GM18861 (cell line): ENCODE data around the gene LGALS12.
"Not testable (repeated sequence)": the region's sequence is repeated elsewhere in the genome, so short reads cannot be mapped to it uniquely, and the experiment has no call there.

Source experiments
- ATAC-seq: cut with Tn5 transposase; IDR thresholded peaks from one replicate; pipeline ENCODE4 v1.9.1; 2021; ENCODE audit not compliant: unreplicated experiment

LGALS12 gene

GRCh38 chr11:63532799-63533475 is 27.1 kb downstream of the LGALS12 start:
- no peak for ATAC-seq

- no peak for ATAC-seq
Measured at GRCh38 chr11:63534076-63534475, 28.2 kb downstream of the LGALS12 start.

- no peak for ATAC-seq
Measured at GRCh38 chr11:63534895-63535461, 29.1 kb downstream of the LGALS12 start.

- ATAC-seq, result no peak
Measured at GRCh38 chr11:63535734-63536133, 29.9 kb downstream of the LGALS12 start.

GRCh38 chr11:63536669-63537292 is 30.9 kb downstream of the LGALS12 start, which contains the start of gene PLAAT4:
Gene PLAAT4 (plus strand): TSS chr11:63536808. CDS start chr11:63536869, 61 bp downstream.
- ATAC-seq, result no peak

- ATAC-seq, result no peak
Measured at GRCh38 chr11:63537293-63538101, 31.6 kb downstream of the LGALS12 start.

GRCh38 chr11:63542506-63542905 is 36.6 kb downstream of the LGALS12 start:
- ATAC-seq, result not testable (repeated sequence)

- ATAC-seq, result no peak
Measured at GRCh38 chr11:63543711-63544110, 37.8 kb downstream of the LGALS12 start.

GRCh38 chr11:63547061-63547460 is 41.2 kb downstream of the LGALS12 start:
- no peak for ATAC-seq

- no peak for ATAC-seq
Measured at GRCh38 chr11:63548178-63548577, 42.3 kb downstream of the LGALS12 start.

- ATAC-seq, result no peak
Measured at GRCh38 chr11:63549411-63549810, 43.5 kb downstream of the LGALS12 start.

- not testable (repeated sequence) for ATAC-seq
Measured at GRCh38 chr11:63550156-63550700, 44.3 kb downstream of the LGALS12 start.

- no peak for ATAC-seq
Measured at GRCh38 chr11:63551091-63551888, 45.4 kb downstream of the LGALS12 start.

- no peak for ATAC-seq
Measured at GRCh38 chr11:63551889-63552266, 46.0 kb downstream of the LGALS12 start.

- no peak for ATAC-seq
Measured at GRCh38 chr11:63552921-63553320, 47.0 kb downstream of the LGALS12 start.

- no peak for ATAC-seq
Measured at GRCh38 chr11:63553759-63554158, 47.9 kb downstream of the LGALS12 start.

- ATAC-seq, result no peak
Measured at GRCh38 chr11:63554877-63555223, 49.0 kb downstream of the LGALS12 start.

- ATAC-seq, result no peak
Measured at GRCh38 chr11:63556404-63557013, 50.6 kb downstream of the LGALS12 start.

- ATAC-seq, result no peak
Measured at GRCh38 chr11:63557570-63557969, 51.7 kb downstream of the LGALS12 start.
